ENCODE measurements around the gene SCAI.
"Not testable (repeated sequence)": the region's sequence is repeated elsewhere in the genome, so short reads cannot be mapped to it uniquely, and the experiment has no call there.

Gene SCAI

GRCh38 chr9:124964604-124965003 lies 178.7 kb downstream of the SCAI start:
- no peak overlapping the region for H3K27ac ChIP-seq
- TF ChIP-seq ZFX (IDR thresholded peaks at IDR 0.05; ENCODE audit: borderline replicate concordance) (no peak), CTCF (IDR thresholded peaks at IDR 0.05) (no peak)

GRCh38 chr9:124964056-124964455 lies 179.3 kb downstream of the SCAI start:
- no peak overlapping the region for H3K27ac ChIP-seq
- TF ChIP-seq CTCF (IDR thresholded peaks at IDR 0.05) (no peak), ZFX (IDR thresholded peaks at IDR 0.05; ENCODE audit: borderline replicate concordance) (no peak)

- no peak overlapping the region for H3K27ac ChIP-seq
- TF ChIP-seq ZFX (IDR thresholded peaks at IDR 0.05; ENCODE audit: borderline replicate concordance) (no peak), CTCF (IDR thresholded peaks at IDR 0.05) (no peak)
Measured at GRCh38 chr9:124960409-124960752, 182.9 kb downstream of the SCAI start.

GRCh38 chr9:124959671-124960408 lies 183.5 kb downstream of the SCAI start:
- H3K27ac ChIP-seq = not testable (repeated sequence)

- no peak for TF ChIP-seq ZFX (IDR thresholded peaks at IDR 0.05; ENCODE audit: borderline replicate concordance)
- no peak for TF ChIP-seq CTCF (IDR thresholded peaks at IDR 0.05)
- no peak overlapping the region for H3K27ac ChIP-seq
Measured at GRCh38 chr9:124954255-124954654, 189.1 kb downstream of the SCAI start.

- TF ChIP-seq ZFX (IDR thresholded peaks at IDR 0.05; ENCODE audit: borderline replicate concordance) (no peak), CTCF (IDR thresholded peaks at IDR 0.05) (no peak)
- H3K27ac ChIP-seq = no peak overlapping the region
Measured at GRCh38 chr9:124950050-124950718, 193.1 kb downstream of the SCAI start.

- no peak for TF ChIP-seq ZFX (IDR thresholded peaks at IDR 0.05; ENCODE audit: borderline replicate concordance)
- no peak for TF ChIP-seq CTCF (IDR thresholded peaks at IDR 0.05)
- no peak overlapping the region for H3K27ac ChIP-seq
Measured at GRCh38 chr9:124949387-124949786, 193.9 kb downstream of the SCAI start.

Data from 22Rv1 (cell line).